ENCODE results near the gene ARMC3.

ARMC3 gene

GRCh38 chr10:22988581-22989360, 60.9 kb downstream of the ARMC3 start:
- peak; percentile 32 to 54 (median 40) for DNase-seq (ENCODE audit: low read depth in 4 of 4, low spot score in 1 of 4)

GRCh38 chr10:22990443-22990842, 62.6 kb downstream of the ARMC3 start:
- DNase-seq (ENCODE audit: low read depth in 4 of 4, low spot score in 1 of 4) = no peak

GRCh38 chr10:22992075-22992474, 64.2 kb downstream of the ARMC3 start:
- DNase-seq (ENCODE audit: low read depth in 4 of 4, low spot score in 1 of 4) = no peak

- DNase-seq (ENCODE audit: low read depth in 4 of 4, low spot score in 1 of 4) = no peak
Measured at GRCh38 chr10:22992621-22993020, 64.8 kb downstream of the ARMC3 start.

DNA sequence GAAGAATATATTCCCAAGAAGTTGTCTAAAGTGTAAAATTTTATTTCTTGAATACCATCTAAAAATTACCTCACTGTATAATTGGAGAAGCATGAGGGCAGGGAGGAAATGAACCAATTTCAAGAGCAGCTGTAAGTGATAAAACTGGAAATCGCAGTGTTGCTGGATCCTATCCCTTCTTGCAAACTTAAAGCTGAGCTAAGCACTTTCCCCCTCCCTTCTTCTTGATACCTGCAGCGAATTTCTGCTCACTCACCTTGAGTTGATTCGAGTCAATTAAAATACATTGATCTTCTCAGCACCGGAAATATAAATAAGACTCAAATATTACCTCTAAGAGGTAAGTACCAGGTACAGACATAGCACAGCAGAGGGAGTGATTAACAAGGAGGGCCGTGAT, 65.5 kb downstream of the ARMC3 start:
- no peak for DNase-seq (ENCODE audit: low read depth in 4 of 4, low spot score in 1 of 4)

DNA sequence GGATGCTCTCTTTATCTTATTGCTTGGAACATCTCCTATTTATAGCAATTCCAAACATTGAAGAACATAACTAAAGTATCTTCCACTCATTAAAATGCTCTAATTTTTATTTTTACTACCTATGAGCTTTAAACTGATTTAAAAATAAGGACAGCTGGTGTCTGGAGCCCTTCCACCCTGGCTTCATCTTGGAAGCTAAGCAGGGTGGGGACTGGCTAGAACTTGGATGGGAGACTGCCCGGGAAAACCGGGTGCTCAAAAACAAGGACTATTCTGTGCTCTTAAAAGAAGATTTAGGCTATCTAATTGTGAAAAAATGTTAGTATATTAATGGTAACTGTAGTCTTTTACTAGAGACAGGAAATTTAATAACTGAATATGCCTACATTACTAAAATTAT, 69.2 kb downstream of the ARMC3 start:
- no peak for DNase-seq (ENCODE audit: low read depth in 4 of 4, low spot score in 1 of 4)

DNA sequence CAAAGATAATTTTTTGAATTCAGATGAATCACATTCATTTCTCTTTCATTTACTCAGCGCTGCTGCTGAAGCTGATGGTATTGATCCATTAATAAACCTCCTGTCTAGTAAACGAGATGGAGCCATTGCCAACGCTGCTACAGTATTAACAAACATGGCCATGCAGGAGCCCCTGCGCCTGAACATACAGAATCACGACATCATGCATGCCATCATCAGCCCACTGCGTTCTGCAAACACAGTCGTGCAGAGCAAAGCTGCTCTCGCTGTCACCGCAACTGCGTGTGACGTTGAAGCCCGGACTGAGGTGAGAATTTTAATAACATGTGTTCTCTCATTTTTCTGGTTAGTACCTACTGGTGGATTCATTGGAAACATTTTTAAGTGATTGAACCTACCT, 70.2 kb downstream of the ARMC3 start:
- DNase-seq (ENCODE audit: low read depth in 4 of 4, low spot score in 1 of 4) = no peak

GRCh38 chr10:22999942-23000341, 72.1 kb downstream of the ARMC3 start:
- DNase-seq (ENCODE audit: low read depth in 4 of 4, low spot score in 1 of 4) = no peak

GRCh38 chr10:23001901-23002516, 74.2 kb downstream of the ARMC3 start:
- DNase-seq (ENCODE audit: low read depth in 4 of 4, low spot score in 1 of 4) = no peak

- no peak for DNase-seq (ENCODE audit: low read depth in 4 of 4, low spot score in 1 of 4)
Measured at GRCh38 chr10:23005150-23005549, 77.3 kb downstream of the ARMC3 start.

GRCh38 chr10:23013581-23014335, 85.9 kb downstream of the ARMC3 start:
- DNase-seq (ENCODE audit: low read depth in 4 of 4, low spot score in 1 of 4) = no peak

- DNase-seq (ENCODE audit: low read depth in 4 of 4, low spot score in 1 of 4) = no peak
Measured at GRCh38 chr10:23015021-23015707, 87.3 kb downstream of the ARMC3 start.

GRCh38 chr10:23016636-23017035, 88.8 kb downstream of the ARMC3 start:
- no peak for DNase-seq (ENCODE audit: low read depth in 4 of 4, low spot score in 1 of 4)

- DNase-seq (ENCODE audit: low read depth in 4 of 4, low spot score in 1 of 4) = no peak
Measured at GRCh38 chr10:23019633-23020032, 91.8 kb downstream of the ARMC3 start.

GRCh38 chr10:23021430-23021829, 93.6 kb downstream of the ARMC3 start:
- DNase-seq (ENCODE audit: low read depth in 4 of 4, low spot score in 1 of 4) = no peak

DNA sequence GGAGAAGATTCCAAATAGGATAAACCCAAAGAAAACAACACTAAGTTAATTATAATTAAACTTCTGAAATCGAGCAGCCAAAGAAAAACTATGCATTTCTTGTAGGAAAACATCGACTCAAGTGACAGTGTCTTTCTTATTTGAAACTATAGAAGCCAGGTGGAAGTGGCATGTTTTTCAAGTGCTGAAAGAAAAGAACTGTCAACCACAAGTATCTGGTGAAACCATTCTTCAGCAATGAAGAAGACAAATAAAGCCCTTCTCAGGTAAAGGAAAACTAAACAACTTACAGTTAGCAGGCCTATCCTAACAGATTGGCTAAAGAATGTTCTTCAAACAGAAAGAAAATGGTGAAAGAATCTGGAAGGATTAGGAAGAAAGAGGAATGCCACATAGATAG, 96.1 kb downstream of the ARMC3 start:
- no peak for DNase-seq (ENCODE audit: low read depth in 4 of 4, low spot score in 1 of 4)

GRCh38 chr10:23031318-23031717, 103.5 kb downstream of the ARMC3 start:
- DNase-seq (ENCODE audit: low read depth in 4 of 4, low spot score in 1 of 4) = no peak

DNA sequence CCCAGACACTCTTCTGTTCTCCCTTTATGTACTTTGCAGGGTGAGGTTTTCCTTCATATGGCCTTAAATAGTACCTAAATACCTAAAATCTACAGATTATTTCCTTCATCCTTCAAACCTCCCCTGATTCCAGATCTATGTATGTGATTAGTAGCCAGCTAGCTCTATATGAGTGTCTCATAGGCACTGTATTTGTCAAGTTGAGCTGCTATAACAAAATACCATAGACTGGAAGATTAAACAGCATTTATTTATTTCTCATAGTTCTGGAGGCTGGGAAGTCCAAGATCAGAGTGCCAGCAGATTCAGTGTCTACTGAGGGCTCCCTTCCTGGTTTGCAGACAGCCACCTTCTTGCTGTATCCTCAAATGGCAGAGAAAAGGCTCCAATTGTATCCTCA, 106.9 kb downstream of the ARMC3 start:
- no peak for DNase-seq (ENCODE audit: low read depth in 4 of 4, low spot score in 1 of 4)

GRCh38 chr10:23035569-23035968, 107.7 kb downstream of the ARMC3 start:
- DNase-seq (ENCODE audit: low read depth in 4 of 4, low spot score in 1 of 4) = no peak

GRCh38 chr10:23037152-23037551, 109.3 kb downstream of the ARMC3 start:
- DNase-seq (ENCODE audit: low read depth in 4 of 4, low spot score in 1 of 4) = no peak

DNA sequence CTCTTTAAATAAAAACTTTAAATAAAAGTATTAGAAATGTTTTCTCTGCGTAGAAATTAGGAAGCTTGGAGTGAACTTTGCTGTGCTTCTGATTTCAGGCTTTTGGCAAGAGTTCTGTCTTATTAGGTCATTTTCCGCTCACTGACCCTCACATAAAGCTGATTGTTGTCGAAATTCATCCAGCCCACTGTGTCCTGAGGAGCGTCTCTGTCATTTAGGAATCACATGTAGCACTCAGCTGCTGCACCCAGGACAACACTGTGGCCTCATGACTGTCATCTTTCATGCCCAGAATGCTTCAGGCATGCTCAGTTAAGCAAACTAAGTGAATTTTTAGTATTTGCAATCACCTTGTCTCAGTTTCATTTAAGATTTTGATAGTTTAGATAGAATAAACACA, 109.7 kb downstream of the ARMC3 start:
- DNase-seq (ENCODE audit: low read depth in 4 of 4, low spot score in 1 of 4) = no peak

DNA sequence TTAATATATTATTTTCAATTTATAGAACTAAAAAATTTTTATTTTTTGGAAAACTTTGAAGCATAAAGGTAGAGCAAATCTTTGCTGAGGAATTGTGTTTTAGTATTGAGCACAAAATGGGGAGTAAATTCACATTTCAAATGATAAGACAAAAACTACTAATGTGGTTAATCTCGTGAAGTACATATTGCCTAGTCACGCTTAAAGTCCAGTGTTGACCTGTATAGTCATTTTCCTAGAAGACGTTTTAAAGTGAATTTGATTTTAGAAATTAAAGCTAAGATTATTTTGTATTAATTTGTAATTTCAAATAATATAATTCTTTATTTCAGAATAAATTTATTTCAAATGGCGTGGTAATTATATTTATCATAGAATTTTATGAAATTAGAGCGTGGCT, 110.3 kb downstream of the ARMC3 start:
- no peak for DNase-seq (ENCODE audit: low read depth in 4 of 4, low spot score in 1 of 4)
